A549 (cell line): ENCODE results near the gene DCXR. TPM values are rescaled to one million over a fixed set of nuclear protein-coding genes. Genes with fewer than 3 reads are reported as not detected.

ENCODE experiments used
- ATAC-seq, 2 experiments: fragments of 200-7000 bp in 1 of 2; fragments of >200 bp in 1 of 2; cut with Nextera tagmentation in 1 of 2; cut with Tn5 transposase in 1 of 2; 3 replicates each; pipeline versions ENCODE4 v1.8.0 to v1.9.1; 2018 to 2020; ENCODE audit warnings: mild to moderate bottlenecking in 1 of 2, moderate library complexity in 1 of 2
- CTCF ChIA-PET: fragments of 300-600 bp; sonication (Branson Sonifier 250); formaldehyde crosslinking; extraction: SDS; loops from one replicate; lab custom pipeline; 2021; ENCODE audit warnings: antibody characterized with exemption, inconsistent platforms; lab: Yijun Ruan, JAX
- POLR2A ChIA-PET: fragments of 350-600 bp; formaldehyde crosslinking; extraction: SDS; loops from one replicate; lab custom pipeline; 2021; ENCODE audit warnings: antibody characterized with exemption, inconsistent platforms; lab: Yijun Ruan, JAX
- DNase-seq, 2 experiments: peaks; one replicate each; pipeline versions ENCODE4 v3.0.0 to v3.0.0-alpha.2; 2011 to 2016; ENCODE audit warnings: low read depth in 1 of 2, low spot score in 1 of 2
- FAIRE-seq: peaks from 2 replicates; lab custom pipeline; 2011; peaks lifted over from hg19 to GRCh38; lab: Jason Lieb, UNC
- H3K27ac ChIP-seq, 2 experiments: fragments of >200 bp; sonication (Bioruptor Twin); formaldehyde crosslinking; 3 replicates each; pipeline ENCODE4 v1.5.1; 2016 to 2017
- H3K4me1 ChIP-seq: fragments of >200 bp; sonication (Bioruptor Twin); formaldehyde crosslinking; 3 replicates; pipeline ENCODE4 v1.6.1; 2016
- H3K4me2 ChIP-seq: fragments of >200 bp; sonication (Bioruptor Twin); formaldehyde crosslinking; 3 replicates; pipeline ENCODE4 v1.6.1; 2016
- H3K4me3 ChIP-seq: fragments of >200 bp; sonication (Bioruptor Twin); formaldehyde crosslinking; 3 replicates; pipeline ENCODE4 v1.5.1; 2016
- H3K9me3 ChIP-seq: fragments of >200 bp; sonication (Bioruptor Twin); formaldehyde crosslinking; 3 replicates; pipeline ENCODE4 v1.6.1; 2016
- ATOH8 ChIP-seq: fragments of 250-450 bp; sonication (Bioruptor Pico); IDR thresholded peaks from 2 replicates; pipeline ENCODE4 v1.5.0; 2020; ENCODE audit warnings: low read depth, mild to moderate bottlenecking, moderate library complexity
- CBX8 ChIP-seq: fragments of 200-600 bp; sonication (generic); IDR thresholded peaks from 2 replicates; pipeline ENCODE4 v1.6.1; 2016
- CHD2 ChIP-seq: fragments of 150-350 bp; IDR thresholded peaks from 2 replicates; pipeline ENCODE4 v1.6.1; 2014; ENCODE audit warnings: low read length; ENCODE audit not compliant: partially characterized antibody
- CHD4 ChIP-seq: fragments of 200-600 bp; sonication (generic); IDR thresholded peaks from 2 replicates; pipeline ENCODE4 v1.6.1; 2016; ENCODE audit warnings: antibody characterized with exemption, mild to moderate bottlenecking, borderline replicate concordance
- ESRRA ChIP-seq: fragments of 150-350 bp; IDR thresholded peaks from 2 replicates; pipeline ENCODE4 v1.6.1; 2014; ENCODE audit warnings: mild to moderate bottlenecking, low read length, borderline replicate concordance
- FOSB ChIP-seq: fragments of 250-450 bp; sonication (Bioruptor Pico); IDR thresholded peaks from 2 replicates; pipeline ENCODE4 v1.5.0; 2020; ENCODE audit warnings: mild to moderate bottlenecking, moderate library complexity
- FOXS1 ChIP-seq: fragments of 250-450 bp; sonication (Bioruptor Pico); IDR thresholded peaks from 2 replicates; pipeline ENCODE4 v1.5.0; 2020; ENCODE audit warnings: mild to moderate bottlenecking, moderate library complexity
- GATA3 ChIP-seq: IDR thresholded peaks from 2 replicates; pipeline ENCODE4 v1.6.1; 2012; ENCODE audit warnings: borderline replicate concordance
- HEYL ChIP-seq: fragments of 250-450 bp; sonication (Bioruptor Pico); IDR thresholded peaks from 2 replicates; pipeline ENCODE4 v1.8.0; 2021; ENCODE audit warnings: mild to moderate bottlenecking, moderate library complexity
- HOXB5 ChIP-seq: fragments of 250-450 bp; sonication (Bioruptor Pico); IDR thresholded peaks from 2 replicates; pipeline ENCODE4 v1.5.0; 2020; ENCODE audit warnings: mild to moderate bottlenecking, moderate library complexity
- KDM5A ChIP-seq: fragments of 200-600 bp; sonication (generic); IDR thresholded peaks from 2 replicates; pipeline ENCODE4 v1.6.1; 2016; ENCODE audit warnings: antibody characterized with exemption, mild to moderate bottlenecking
- MAZ ChIP-seq: fragments of 150-350 bp; IDR thresholded peaks from 2 replicates; pipeline ENCODE4 v1.6.1; 2014; ENCODE audit warnings: antibody characterized with exemption, low read depth, low read length, borderline replicate concordance
- MYC ChIP-seq: IDR thresholded peaks from 2 replicates; pipeline ENCODE4 v1.6.1; 2012; ENCODE audit warnings: mild to moderate bottlenecking, inconsistent platforms, low read length, improper control_type of control experiment, borderline replicate concordance
- NFE2L2 ChIP-seq: fragments of 150-350 bp; conservative IDR thresholded peaks from 2 replicates; pipeline ENCODE4 v1.6.1; 2014; ENCODE audit warnings: low read length
- POLR2A ChIP-seq: IDR thresholded peaks from 2 replicates; pipeline ENCODE4 v1.6.1; 2012; ENCODE audit warnings: mild to moderate bottlenecking, low read length
- POLR2AphosphoS2 ChIP-seq: conservative IDR thresholded peaks from 2 replicates; pipeline ENCODE4 v1.6.1; 2012; ENCODE audit warnings: low read length, improper control_type of control experiment, inconsistent platforms
- RCOR1 ChIP-seq: fragments of 150-350 bp; IDR thresholded peaks from 2 replicates; pipeline ENCODE4 v1.6.1; 2014; ENCODE audit warnings: antibody characterized with exemption, low read length, low read depth
- REST ChIP-seq: fragments of 200-600 bp; sonication (generic); IDR thresholded peaks from 2 replicates; pipeline ENCODE4 v1.6.1; 2016; ENCODE audit warnings: antibody characterized with exemption, mild to moderate bottlenecking, moderate library complexity
- RNF2 ChIP-seq: fragments of 200-600 bp; sonication (generic); IDR thresholded peaks from 2 replicates; pipeline ENCODE4 v1.6.1; 2016; ENCODE audit warnings: low read depth, mild to moderate bottlenecking, antibody characterized with exemption, moderate library complexity, borderline replicate concordance
- TP53 ChIP-seq: fragments of 250-450 bp; sonication (Bioruptor Pico); IDR thresholded peaks from 2 replicates; pipeline ENCODE4 v1.5.0; 2021; ENCODE audit warnings: mild to moderate bottlenecking, moderate library complexity
- WGBS: methylation state at CpG from one replicate; pipeline ENCODE4 v1.1.6; 2017; ENCODE audit errors: missing lambda C conversion rate; 5-methylcytosine and 5-hydroxymethylcytosine counted together
- polyA plus RNA-seq, 4 experiments: library from polyadenylated mRNA; depleted of rRNA in 3 of 4; stranded (reverse); fragments of >200 nt; fragmentation: RNase III in 1 of 4; extraction: RNeasy Plus Mini Kit Qiagen cat#74134 plus additional on column Dnase treatment in 1 of 4; gene quantifications; 2 replicates in 3 of 4; 3 replicates in 1 of 4; pipeline ENCODE4 v1.2.3, GENCODE V29; 2011 to 2017

The DCXR gene
- polyA plus RNA-seq, 2 of the 4 experiments (the other 2 are of a cell fraction), result 39.3 to 70.7 TPM

GRCh38 chr17:82065638-82066303 is 28.3 kb upstream of the DCXR start, which contains the start of gene DUS1L (continued):
- peak; percentile 96 for TF ChIP-seq ESRRA
- TF ChIP-seq TP53 (CRISPR knock-in tag), result peak; percentile 80; the same call in 1 of the 2 replicates
- no peak for TF ChIP-seq POLR2AphosphoS2
- TF ChIP-seq HOXB5, result peak; percentile 68; the same call in 1 of the 2 replicates
- no peak for TF ChIP-seq NFE2L2
- TF ChIP-seq RCOR1, result no peak
- TF ChIP-seq CHD4, result no peak

GRCh38 chr17:82065193-82065637 is 27.7 kb upstream of the DCXR start:
- ATAC-seq, result peak; percentile 10 to 33; a peak in 4 of 6 replicates
- POLR2A ChIA-PET, result interaction anchor here (0.6 to 3.1 kb wide), 3 partner anchors 14 to 172 kb away, joined by 3 to 11 read pairs (median 3); partner anchors contain the start of gene FASN
- WGBS, result under 1% methylated on average over 24 of the region's 47 CpGs
- peak; percentile 76 for TF ChIP-seq CHD2
- peak; percentile 49; the same call in 1 of the 2 replicates for TF ChIP-seq REST
- TF ChIP-seq KDM5A, result no peak; the same call in 1 of the 2 replicates
- TF ChIP-seq TP53 (CRISPR knock-in tag), result no peak
- 0 out of 2 replicates have a peak, but pooled peaks have one; percentile 12 for TF ChIP-seq MYC
- TF ChIP-seq, all 56 proteins: peak for 3
- H3K4me2 ChIP-seq, result peak overlapping the region; percentile 99
- FAIRE-seq (no peak), DNase-seq (peak in 1 of 2 experiments; percentile 66)
- peak overlapping the region; percentile 94 for H3K4me3 ChIP-seq
- CTCF ChIA-PET, result interaction anchor here (0.7 to 21.7 kb wide), 8 partner anchors 11 to 105 kb away, joined by 3 to 191 read pairs (median 8); partner anchors contain the start of genes DCXR, GPS1, NOTUM and RAC3
- peak overlapping the region; percentile 94 to 96 for H3K27ac ChIP-seq
- no peaks in the 10 kb centered on the region for H3K9me3 ChIP-seq
- peaks cover 19% of the 10 kb centered on the region for H3K4me1 ChIP-seq

GRCh38 chr17:82064433-82065192 is 27.1 kb upstream of the DCXR start:
- Histone ChIP-seq H3K4me3 (peak overlapping the region; percentile 94), H3K9me3 (no peaks in the 10 kb centered on the region), H3K4me1 (peaks cover 19% of the 10 kb centered on the region), H3K4me2 (peak overlapping the region; percentile 99), H3K27ac (peak overlapping the region; percentile 94 to 96)
- no peak for FAIRE-seq
- 42% methylated on average over 30 of the region's 36 CpGs for WGBS
- CTCF ChIA-PET, result interaction anchor here (0.7 to 21.7 kb wide), 9 partner anchors 10 to 105 kb away, joined by 3 to 191 read pairs (median 4); partner anchors contain the start of genes DCXR, GPS1, NOTUM and RAC3
- DNase-seq, result no peak
- TF ChIP-seq FOSB (CRISPR knock-in tag) (no peak), ATOH8 (no peak), CBX8 (no peak), NFE2L2 (no peak), GATA3 (no peak), FOXS1 (no peak), MAZ (no peak), POLR2A (no peak), RNF2 (no peak), HEYL (CRISPR knock-in tag) (no peak)
- ATAC-seq, result peak in 1 of 2 experiments; percentile 3; a peak in 3 of 6 replicates
- POLR2A ChIA-PET, result interaction anchor here (0.6 to 3.1 kb wide), 2 partner anchors 34 to 171 kb away, joined by 3 to 11 read pairs; partner anchors contain the start of gene FASN
